HepG2 (cell line): ENCODE data around the gene GNAI2. TPM values are rescaled to one million over a fixed set of nuclear protein-coding genes. Genes with fewer than 3 reads are reported as not detected.

Experiments
- AHR ChIP-seq: IDR thresholded peaks from 2 replicates; pipeline ENCODE4 v1.6.1; 2018; ENCODE audit warnings: missing genetic modification reagents, missing compliant biosample characterization
- CEBPB ChIP-seq: IDR thresholded peaks from 2 replicates; pipeline ENCODE4 v1.6.1; 2011; ENCODE audit warnings: low read depth, low read length, improper control_type of control experiment, borderline replicate concordance
- FLYWCH1 ChIP-seq: sonication (generic); formaldehyde crosslinking; IDR thresholded peaks from 2 replicates; pipeline ENCODE4 v1.8.1; 2023; ENCODE audit warnings: mild to moderate bottlenecking, missing genetic modification reagents
- ISX ChIP-seq: sonication (generic); formaldehyde crosslinking; conservative IDR thresholded peaks from 2 replicates; pipeline ENCODE4 v1.5.0; 2020; ENCODE audit warnings: missing genetic modification reagents
- KLF6 ChIP-seq: IDR thresholded peaks from 2 replicates; pipeline ENCODE4 v1.8.0; 2016; ENCODE audit warnings: missing biosample characterization, missing genetic modification reagents
- MEF2D ChIP-seq: sonication (generic); formaldehyde crosslinking; IDR thresholded peaks from 2 replicates; pipeline ENCODE4 v1.5.1; 2020; ENCODE audit warnings: mild to moderate bottlenecking, missing genetic modification reagents
- PHF8 ChIP-seq: sonication (generic); formaldehyde crosslinking; IDR thresholded peaks from 2 replicates; pipeline ENCODE4 v1.5.0; 2020; ENCODE audit warnings: missing genetic modification reagents
- PRPF4 ChIP-seq: fragments of 200-400 bp; formaldehyde crosslinking; IDR thresholded peaks from 2 replicates; pipeline ENCODE4 v1.6.1; 2016; ENCODE audit warnings: low read length, low read depth; ENCODE audit not compliant: poor library complexity, severe bottlenecking
- YEATS2 ChIP-seq: sonication (generic); formaldehyde crosslinking; IDR thresholded peaks from 2 replicates; pipeline ENCODE4 v1.4.0; 2020; ENCODE audit warnings: missing genetic modification reagents, borderline replicate concordance
- ZBTB38 ChIP-seq: sonication (generic); formaldehyde crosslinking; IDR thresholded peaks from 2 replicates; pipeline ENCODE4 v1.5.1; 2020; ENCODE audit warnings: mild to moderate bottlenecking, missing genetic modification reagents
- ZNF296 ChIP-seq: sonication (generic); formaldehyde crosslinking; conservative IDR thresholded peaks from 2 replicates; pipeline ENCODE4 v1.5.0; 2020; ENCODE audit warnings: mild to moderate bottlenecking, missing genetic modification reagents
- ZNF34 ChIP-seq: sonication (generic); formaldehyde crosslinking; IDR thresholded peaks from 2 replicates; pipeline ENCODE4 v1.4.0; 2020; ENCODE audit warnings: mild to moderate bottlenecking, missing genetic modification reagents, borderline replicate concordance
- ZNF350 ChIP-seq: sonication (generic); formaldehyde crosslinking; IDR thresholded peaks from 2 replicates; pipeline ENCODE4 v1.4.0; 2020; ENCODE audit warnings: mild to moderate bottlenecking, low read depth, missing genetic modification reagents, borderline replicate concordance
- ZNF709 ChIP-seq: sonication (generic); formaldehyde crosslinking; IDR thresholded peaks from 2 replicates; pipeline ENCODE4 v1.5.0; 2020; ENCODE audit warnings: mild to moderate bottlenecking, missing genetic modification reagents
- polyA plus RNA-seq, 8 experiments: library from polyadenylated mRNA; depleted of rRNA in 3 of 8; stranded (reverse) in 7 of 8; unstranded in 1 of 8; fragments of >200 nt; fragmentation: Illumina TruSeq in 4 of 8; extraction: Trizol in 4 of 8; gene quantifications; 2 replicates each; pipeline versions ENCODE4 v1.2.1 to v1.2.3, GENCODE V29; 2011 to 2016; ENCODE audit warnings: low read depth in 4 of 8, missing spikeins in 1 of 8, mixed read lengths in 1 of 8; ENCODE audit not compliant: insufficient read depth in 1 of 8
- total RNA-seq, 5 experiments: library from RNA; depleted of rRNA; stranded (reverse); fragments of >200 nt; fragmentation: Illumina TruSeq; extraction: Trizol; gene quantifications; 2 replicates each; pipeline ENCODE4 v1.2.3, GENCODE V29; 2016; ENCODE audit warnings: low read depth in 1 of 5
- TF ChIP-seq, protein P1 (sequence below): sonication (generic); formaldehyde crosslinking; IDR thresholded peaks from 2 replicates; pipeline ENCODE4 v1.8.0; 2022; ENCODE audit warnings: low read depth, missing genetic modification reagents
- TF ChIP-seq, protein P2 (sequence below): fragments of 450-650 bp; IDR thresholded peaks from 2 replicates; pipeline ENCODE4 v1.6.1; 2017; ENCODE audit warnings: mild to moderate bottlenecking
- TF ChIP-seq, protein P3 (sequence below): sonication (generic); formaldehyde crosslinking; IDR thresholded peaks from 2 replicates; pipeline ENCODE4 v1.8.1; 2022; ENCODE audit warnings: mild to moderate bottlenecking, missing genetic modification reagents
- TF ChIP-seq, protein P4 (sequence below): sonication (generic); formaldehyde crosslinking; IDR thresholded peaks from 2 replicates; pipeline ENCODE4 v1.4.0; 2020; ENCODE audit warnings: missing genetic modification reagents
- TF ChIP-seq, protein P5 (sequence below): sonication (generic); formaldehyde crosslinking; IDR thresholded peaks from 2 replicates; pipeline ENCODE4 v1.4.0; 2020; ENCODE audit warnings: missing genetic modification reagents, borderline replicate concordance

GNAI2 gene
- total and polyA plus RNA-seq, 2 of the 13 experiments (the other 11 are each of a cell fraction or from before 2014, with no cell fraction given) = 51.1 to 66.2 TPM

DNA sequence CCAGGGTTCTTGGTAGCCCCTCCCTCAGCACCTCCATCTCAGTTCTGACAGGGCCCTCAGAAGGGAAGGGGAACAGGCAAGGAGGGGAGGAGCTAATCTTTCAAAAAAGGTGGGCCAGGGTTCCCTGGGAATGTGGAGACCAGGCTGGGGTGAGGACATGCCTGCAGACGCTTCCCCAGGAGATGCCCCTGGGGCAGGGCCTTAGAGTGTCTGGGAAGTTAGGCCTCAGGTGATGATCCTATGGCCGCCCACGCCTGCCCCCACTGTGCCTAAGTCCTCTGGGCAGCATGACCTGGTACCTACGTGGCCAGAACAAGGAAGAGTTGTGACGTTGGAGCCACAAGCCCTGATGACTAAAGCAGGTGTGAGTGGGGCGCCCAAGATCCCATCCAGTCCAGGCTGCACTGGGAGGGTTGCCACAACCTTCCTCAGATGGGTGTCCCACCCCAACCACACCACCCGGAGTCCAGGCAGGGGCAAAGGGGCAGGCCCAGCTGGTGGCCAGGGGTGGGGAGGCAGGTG lies 29.0 kb downstream of the GNAI2 start (continued):
- TF ChIP-seq MEF2D (CRISPR knock-in tag) (no peak), PHF8 (no peak), CEBPB (no peak), ZNF350 (CRISPR knock-in tag) (no peak), ZNF296 (no peak), PRPF4 (no peak), ISX (CRISPR knock-in tag) (no peak), KLF6 (CRISPR knock-in tag) (no peak), FLYWCH1 (CRISPR knock-in tag) (no peak), ZBTB38 (no peak), AHR (CRISPR knock-in tag) (no peak), YEATS2 (CRISPR knock-in tag) (no peak), ZNF709 (CRISPR knock-in tag) (no peak), ZNF34 (CRISPR knock-in tag) (no peak)
- TF ChIP-seq, protein P1, sequence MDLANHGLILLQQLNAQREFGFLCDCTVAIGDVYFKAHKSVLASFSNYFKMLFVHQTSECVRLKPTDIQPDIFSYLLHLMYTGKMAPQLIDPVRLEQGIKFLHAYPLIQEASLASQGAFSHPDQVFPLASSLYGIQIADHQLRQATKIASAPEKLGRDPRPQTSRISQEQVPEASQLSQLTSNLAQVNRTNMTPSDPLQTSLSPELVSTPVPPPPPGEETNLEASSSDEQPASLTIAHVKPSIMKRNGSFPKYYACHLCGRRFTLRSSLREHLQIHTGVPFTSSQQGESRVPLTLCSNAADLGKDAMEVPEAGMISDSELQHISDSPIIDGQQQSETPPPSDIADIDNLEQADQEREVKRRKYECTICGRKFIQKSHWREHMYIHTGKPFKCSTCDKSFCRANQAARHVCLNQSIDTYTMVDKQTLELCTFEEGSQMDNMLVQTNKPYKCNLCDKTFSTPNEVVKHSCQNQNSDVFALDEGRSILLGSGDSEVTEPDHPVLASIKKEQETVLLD (CRISPR knock-in tag) = no peak
- TF ChIP-seq, protein P2, sequence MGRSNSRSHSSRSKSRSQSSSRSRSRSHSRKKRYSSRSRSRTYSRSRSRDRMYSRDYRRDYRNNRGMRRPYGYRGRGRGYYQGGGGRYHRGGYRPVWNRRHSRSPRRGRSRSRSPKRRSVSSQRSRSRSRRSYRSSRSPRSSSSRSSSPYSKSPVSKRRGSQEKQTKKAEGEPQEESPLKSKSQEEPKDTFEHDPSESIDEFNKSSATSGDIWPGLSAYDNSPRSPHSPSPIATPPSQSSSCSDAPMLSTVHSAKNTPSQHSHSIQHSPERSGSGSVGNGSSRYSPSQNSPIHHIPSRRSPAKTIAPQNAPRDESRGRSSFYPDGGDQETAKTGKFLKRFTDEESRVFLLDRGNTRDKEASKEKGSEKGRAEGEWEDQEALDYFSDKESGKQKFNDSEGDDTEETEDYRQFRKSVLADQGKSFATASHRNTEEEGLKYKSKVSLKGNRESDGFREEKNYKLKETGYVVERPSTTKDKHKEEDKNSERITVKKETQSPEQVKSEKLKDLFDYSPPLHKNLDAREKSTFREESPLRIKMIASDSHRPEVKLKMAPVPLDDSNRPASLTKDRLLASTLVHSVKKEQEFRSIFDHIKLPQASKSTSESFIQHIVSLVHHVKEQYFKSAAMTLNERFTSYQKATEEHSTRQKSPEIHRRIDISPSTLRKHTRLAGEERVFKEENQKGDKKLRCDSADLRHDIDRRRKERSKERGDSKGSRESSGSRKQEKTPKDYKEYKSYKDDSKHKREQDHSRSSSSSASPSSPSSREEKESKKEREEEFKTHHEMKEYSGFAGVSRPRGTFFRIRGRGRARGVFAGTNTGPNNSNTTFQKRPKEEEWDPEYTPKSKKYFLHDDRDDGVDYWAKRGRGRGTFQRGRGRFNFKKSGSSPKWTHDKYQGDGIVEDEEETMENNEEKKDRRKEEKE = no peak
- TF ChIP-seq, protein P3, sequence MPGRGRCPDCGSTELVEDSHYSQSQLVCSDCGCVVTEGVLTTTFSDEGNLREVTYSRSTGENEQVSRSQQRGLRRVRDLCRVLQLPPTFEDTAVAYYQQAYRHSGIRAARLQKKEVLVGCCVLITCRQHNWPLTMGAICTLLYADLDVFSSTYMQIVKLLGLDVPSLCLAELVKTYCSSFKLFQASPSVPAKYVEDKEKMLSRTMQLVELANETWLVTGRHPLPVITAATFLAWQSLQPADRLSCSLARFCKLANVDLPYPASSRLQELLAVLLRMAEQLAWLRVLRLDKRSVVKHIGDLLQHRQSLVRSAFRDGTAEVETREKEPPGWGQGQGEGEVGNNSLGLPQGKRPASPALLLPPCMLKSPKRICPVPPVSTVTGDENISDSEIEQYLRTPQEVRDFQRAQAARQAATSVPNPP (CRISPR knock-in tag) = no peak
- TF ChIP-seq, protein P4, sequence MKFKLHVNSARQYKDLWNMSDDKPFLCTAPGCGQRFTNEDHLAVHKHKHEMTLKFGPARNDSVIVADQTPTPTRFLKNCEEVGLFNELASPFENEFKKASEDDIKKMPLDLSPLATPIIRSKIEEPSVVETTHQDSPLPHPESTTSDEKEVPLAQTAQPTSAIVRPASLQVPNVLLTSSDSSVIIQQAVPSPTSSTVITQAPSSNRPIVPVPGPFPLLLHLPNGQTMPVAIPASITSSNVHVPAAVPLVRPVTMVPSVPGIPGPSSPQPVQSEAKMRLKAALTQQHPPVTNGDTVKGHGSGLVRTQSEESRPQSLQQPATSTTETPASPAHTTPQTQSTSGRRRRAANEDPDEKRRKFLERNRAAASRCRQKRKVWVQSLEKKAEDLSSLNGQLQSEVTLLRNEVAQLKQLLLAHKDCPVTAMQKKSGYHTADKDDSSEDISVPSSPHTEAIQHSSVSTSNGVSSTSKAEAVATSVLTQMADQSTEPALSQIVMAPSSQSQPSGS = peak; percentile 3; the same call in 1 of the 2 replicates
- TF ChIP-seq, protein P5, sequence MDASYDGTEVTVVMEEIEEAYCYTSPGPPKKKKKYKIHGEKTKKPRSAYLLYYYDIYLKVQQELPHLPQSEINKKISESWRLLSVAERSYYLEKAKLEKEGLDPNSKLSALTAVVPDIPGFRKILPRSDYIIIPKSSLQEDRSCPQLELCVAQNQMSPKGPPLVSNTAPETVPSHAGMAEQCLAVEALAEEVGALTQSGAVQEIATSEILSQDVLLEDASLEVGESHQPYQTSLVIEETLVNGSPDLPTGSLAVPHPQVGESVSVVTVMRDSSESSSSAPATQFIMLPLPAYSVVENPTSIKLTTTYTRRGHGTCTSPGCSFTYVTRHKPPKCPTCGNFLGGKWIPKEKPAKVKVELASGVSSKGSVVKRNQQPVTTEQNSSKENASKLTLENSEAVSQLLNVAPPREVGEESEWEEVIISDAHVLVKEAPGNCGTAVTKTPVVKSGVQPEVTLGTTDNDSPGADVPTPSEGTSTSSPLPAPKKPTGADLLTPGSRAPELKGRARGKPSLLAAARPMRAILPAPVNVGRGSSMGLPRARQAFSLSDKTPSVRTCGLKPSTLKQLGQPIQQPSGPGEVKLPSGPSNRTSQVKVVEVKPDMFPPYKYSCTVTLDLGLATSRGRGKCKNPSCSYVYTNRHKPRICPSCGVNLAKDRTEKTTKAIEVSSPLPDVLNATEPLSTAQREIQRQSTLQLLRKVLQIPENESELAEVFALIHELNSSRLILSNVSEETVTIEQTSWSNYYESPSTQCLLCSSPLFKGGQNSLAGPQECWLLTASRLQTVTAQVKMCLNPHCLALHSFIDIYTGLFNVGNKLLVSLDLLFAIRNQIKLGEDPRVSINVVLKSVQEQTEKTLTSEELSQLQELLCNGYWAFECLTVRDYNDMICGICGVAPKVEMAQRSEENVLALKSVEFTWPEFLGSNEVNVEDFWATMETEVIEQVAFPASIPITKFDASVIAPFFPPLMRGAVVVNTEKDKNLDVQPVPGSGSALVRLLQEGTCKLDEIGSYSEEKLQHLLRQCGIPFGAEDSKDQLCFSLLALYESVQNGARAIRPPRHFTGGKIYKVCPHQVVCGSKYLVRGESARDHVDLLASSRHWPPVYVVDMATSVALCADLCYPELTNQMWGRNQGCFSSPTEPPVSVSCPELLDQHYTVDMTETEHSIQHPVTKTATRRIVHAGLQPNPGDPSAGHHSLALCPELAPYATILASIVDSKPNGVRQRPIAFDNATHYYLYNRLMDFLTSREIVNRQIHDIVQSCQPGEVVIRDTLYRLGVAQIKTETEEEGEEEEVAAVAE (CRISPR knock-in tag) = no peak
